Ishikawa (cell line): ENCODE results near the gene RELL1.

Experiments
- CREB1 ChIP-seq: IDR thresholded peaks from 2 replicates; pipeline ENCODE4 v1.6.1; 2012; ENCODE audit warnings: low read depth
- EGR1 ChIP-seq: IDR thresholded peaks from 2 replicates; pipeline ENCODE4 v1.6.1; 2012
- EP300 ChIP-seq: IDR thresholded peaks from 2 replicates; pipeline ENCODE4 v1.6.1; 2012; ENCODE audit warnings: borderline replicate concordance
- FOXM1 ChIP-seq: IDR thresholded peaks from 2 replicates; pipeline ENCODE4 v1.6.1; 2012; ENCODE audit warnings: low read depth, borderline replicate concordance
- MAX ChIP-seq: IDR thresholded peaks from 2 replicates; pipeline ENCODE4 v1.6.1; 2012
- RAD21 ChIP-seq: IDR thresholded peaks from 2 replicates; pipeline ENCODE4 v1.6.1; 2012; ENCODE audit warnings: low read depth
- ZBTB7A ChIP-seq: IDR thresholded peaks from 2 replicates; pipeline ENCODE4 v1.6.1; 2012; ENCODE audit warnings: low read depth

- TF ChIP-seq EP300, result no peak
- no peak for TF ChIP-seq EGR1
- no peak for TF ChIP-seq RAD21
- TF ChIP-seq MAX, result no peak
- TF ChIP-seq ZBTB7A, result no peak
- TF ChIP-seq CREB1, result no peak
- TF ChIP-seq FOXM1, result no peak
Measured at GRCh38 chr4:37573566-37573965, 112.6 kb downstream of the RELL1 start.
